GM19328 (cell line): ENCODE measurements around the gene MYO18A.
"Not testable (repeated sequence)": the region's sequence is repeated elsewhere in the genome, so short reads cannot be mapped to it uniquely, and the experiment has no call there.

Source experiments
- ATAC-seq: cut with Tn5 transposase; IDR thresholded peaks from one replicate; pipeline ENCODE4 v1.9.1; 2021; ENCODE audit warnings: mild to moderate bottlenecking, moderate library complexity; ENCODE audit not compliant: unreplicated experiment

Gene MYO18A

GRCh38 chr17:29149431-29150064 is 30.6 kb downstream of the MYO18A start:
- no peak for ATAC-seq

- peak; percentile 82 for ATAC-seq
Observed at GRCh38 chr17:29148790-29149430, 31.3 kb downstream of the MYO18A start.

GRCh38 chr17:29148257-29148789 is 31.9 kb downstream of the MYO18A start:
- ATAC-seq = no peak

- no peak for ATAC-seq
Observed at GRCh38 chr17:29147682-29148081, 32.5 kb downstream of the MYO18A start.

- not testable (repeated sequence) for ATAC-seq
Observed at GRCh38 chr17:29147228-29147627, 33.0 kb downstream of the MYO18A start.

GRCh38 chr17:29146369-29146972 is 33.7 kb downstream of the MYO18A start:
- ATAC-seq = no peak

- no peak for ATAC-seq
Observed at GRCh38 chr17:29145289-29146073, 34.7 kb downstream of the MYO18A start.

- ATAC-seq = no peak
Observed at GRCh38 chr17:29143894-29144293, 36.3 kb downstream of the MYO18A start.

GRCh38 chr17:29141514-29141876 is 38.7 kb downstream of the MYO18A start:
- ATAC-seq = no peak

- ATAC-seq = no peak
Observed at GRCh38 chr17:29140631-29141513, 39.3 kb downstream of the MYO18A start.

- ATAC-seq = no peak
Observed at GRCh38 chr17:29140051-29140621, 40.1 kb downstream of the MYO18A start.

GRCh38 chr17:29138971-29139691 is 41.1 kb downstream of the MYO18A start:
- ATAC-seq = no peak

GRCh38 chr17:29138184-29138955 is 41.8 kb downstream of the MYO18A start:
- no peak for ATAC-seq

GRCh38 chr17:29136998-29137730 is 43.0 kb downstream of the MYO18A start:
- no peak for ATAC-seq

GRCh38 chr17:29135464-29135863 is 44.7 kb downstream of the MYO18A start:
- no peak for ATAC-seq

GRCh38 chr17:29133121-29133713 is 47.0 kb downstream of the MYO18A start:
- no peak for ATAC-seq

GRCh38 chr17:29131814-29132682 is 48.1 kb downstream of the MYO18A start:
- no peak for ATAC-seq
